Measurements from ENCODE around the gene KLHL3.

Gene KLHL3

DNA sequence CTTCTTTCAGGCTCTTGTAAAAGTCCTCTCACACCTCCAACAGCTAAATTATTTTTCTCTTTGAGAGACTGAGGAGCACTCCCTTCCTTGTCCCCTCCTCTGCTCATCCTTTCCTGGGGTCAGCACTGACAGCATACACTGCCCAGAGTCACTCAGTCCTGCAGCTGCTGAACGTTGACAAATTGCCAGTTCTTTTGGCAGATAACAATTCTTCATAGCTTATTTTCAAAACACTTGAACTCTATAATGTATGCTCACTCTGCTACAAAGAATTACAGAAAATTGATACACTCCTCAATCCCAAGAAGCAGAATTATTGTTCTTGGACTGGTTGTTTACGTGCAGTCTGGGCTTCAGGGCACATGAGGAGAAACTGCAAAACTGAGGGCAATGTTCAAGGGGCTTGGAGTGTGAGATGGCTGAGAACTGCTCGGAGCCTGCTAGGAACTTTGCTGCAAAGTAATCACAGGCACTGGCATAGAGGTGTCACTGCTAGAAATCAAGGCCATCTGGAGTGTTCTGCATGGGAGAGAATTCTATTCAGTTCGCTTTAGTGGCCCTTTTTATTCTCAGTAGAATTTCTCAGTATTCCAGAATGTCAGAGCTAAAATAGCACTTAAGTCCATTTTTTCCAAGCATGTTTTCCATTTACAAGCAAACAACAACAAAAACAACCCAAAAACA lies 140.4 kb downstream of the KLHL3 start:
- in situ Hi-C loops (cut with MboI; ENCODE audit: low sequenced_read_pairs), result no loop called here

- in situ Hi-C loops (cut with MboI; ENCODE audit: low sequenced_read_pairs), result no loop called here
Measured at GRCh38 chr5:137594717-137595116, 141.2 kb downstream of the KLHL3 start.

DNA sequence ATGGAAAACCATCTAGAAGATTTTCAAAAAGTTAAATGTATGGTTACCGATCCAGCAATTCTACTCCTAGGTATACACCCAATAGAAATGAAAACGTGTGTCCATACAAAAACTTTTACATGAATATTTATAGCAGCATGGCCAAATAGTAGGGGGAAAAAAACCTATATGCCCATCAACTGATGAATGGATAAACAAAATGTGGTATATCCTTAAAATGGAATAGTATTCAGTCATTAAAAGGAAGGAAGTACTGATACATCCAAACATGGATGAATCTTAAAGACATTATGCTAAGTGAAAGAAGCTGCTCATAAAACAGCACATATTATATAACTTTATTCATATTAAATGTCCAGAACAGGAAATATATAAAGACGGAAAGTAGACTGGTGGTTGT lies 143.6 kb downstream of the KLHL3 start:
- in situ Hi-C loops (cut with MboI; ENCODE audit: low sequenced_read_pairs), result no loop called here

GRCh38 chr5:137589185-137589584 lies 146.7 kb downstream of the KLHL3 start:
- in situ Hi-C loops (cut with MboI; ENCODE audit: low sequenced_read_pairs), result no loop called here

GRCh38 chr5:137587919-137588318 lies 148.0 kb downstream of the KLHL3 start:
- in situ Hi-C loops (cut with MboI; ENCODE audit: low sequenced_read_pairs), result no loop called here

DNA sequence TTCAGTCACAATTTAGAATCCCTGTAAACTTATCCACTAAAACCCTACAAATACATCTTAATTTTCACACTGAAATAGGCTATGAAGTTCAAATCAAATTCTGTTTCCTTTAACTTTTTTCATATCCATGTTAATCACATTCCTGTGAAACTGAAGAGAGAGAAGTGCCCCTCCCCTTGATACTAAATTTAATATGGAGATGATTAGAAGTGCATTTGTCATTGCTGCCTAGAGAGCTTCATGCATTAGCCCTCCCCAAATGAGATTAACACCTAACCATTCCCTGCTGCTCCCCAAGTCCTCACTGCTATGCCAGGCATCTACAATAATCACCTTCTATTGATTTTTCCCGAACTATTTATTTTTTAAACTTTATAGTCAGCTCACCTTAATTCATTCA lies 151.6 kb downstream of the KLHL3 start:
- in situ Hi-C loops (cut with MboI; ENCODE audit: low sequenced_read_pairs), result no loop called here

- in situ Hi-C loops (cut with MboI; ENCODE audit: low sequenced_read_pairs), result no loop called here
Measured at GRCh38 chr5:137583129-137583528, 152.8 kb downstream of the KLHL3 start.

GRCh38 chr5:137582218-137582617 lies 153.7 kb downstream of the KLHL3 start:
- in situ Hi-C loops (cut with MboI; ENCODE audit: low sequenced_read_pairs), result no loop called here

GRCh38 chr5:137581776-137582175 lies 154.1 kb downstream of the KLHL3 start:
- in situ Hi-C loops (cut with MboI; ENCODE audit: low sequenced_read_pairs), result no loop called here

GRCh38 chr5:137580030-137580429 lies 155.9 kb downstream of the KLHL3 start:
- in situ Hi-C loops (cut with MboI; ENCODE audit: low sequenced_read_pairs), result no loop called here

GRCh38 chr5:137575847-137576246 lies 160.0 kb downstream of the KLHL3 start:
- in situ Hi-C loops (cut with MboI; ENCODE audit: low sequenced_read_pairs), result no loop called here

DNA sequence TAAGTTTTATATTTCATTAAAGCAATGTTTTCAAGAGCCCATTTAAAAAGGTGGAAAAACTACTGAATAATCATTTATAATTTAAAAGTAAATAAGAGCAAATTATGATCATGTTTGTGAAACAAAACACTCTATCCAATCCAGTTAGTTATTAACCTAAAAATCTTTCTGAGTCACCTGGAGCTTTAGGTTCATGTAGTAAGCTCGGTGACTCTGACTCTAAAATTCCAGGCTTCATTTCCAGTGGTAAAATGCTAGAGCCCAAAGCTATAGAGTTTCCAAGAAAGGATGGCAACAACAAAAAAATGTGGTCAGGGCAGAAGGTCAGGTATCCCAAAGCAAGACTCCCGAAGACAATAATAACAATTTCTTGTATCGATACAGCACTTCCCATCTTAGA lies 160.7 kb downstream of the KLHL3 start:
- in situ Hi-C loops (cut with MboI; ENCODE audit: low sequenced_read_pairs), result no loop called here

- in situ Hi-C loops (cut with MboI; ENCODE audit: low sequenced_read_pairs), result no loop called here
Measured at GRCh38 chr5:137573376-137573775, 162.5 kb downstream of the KLHL3 start.

DNA sequence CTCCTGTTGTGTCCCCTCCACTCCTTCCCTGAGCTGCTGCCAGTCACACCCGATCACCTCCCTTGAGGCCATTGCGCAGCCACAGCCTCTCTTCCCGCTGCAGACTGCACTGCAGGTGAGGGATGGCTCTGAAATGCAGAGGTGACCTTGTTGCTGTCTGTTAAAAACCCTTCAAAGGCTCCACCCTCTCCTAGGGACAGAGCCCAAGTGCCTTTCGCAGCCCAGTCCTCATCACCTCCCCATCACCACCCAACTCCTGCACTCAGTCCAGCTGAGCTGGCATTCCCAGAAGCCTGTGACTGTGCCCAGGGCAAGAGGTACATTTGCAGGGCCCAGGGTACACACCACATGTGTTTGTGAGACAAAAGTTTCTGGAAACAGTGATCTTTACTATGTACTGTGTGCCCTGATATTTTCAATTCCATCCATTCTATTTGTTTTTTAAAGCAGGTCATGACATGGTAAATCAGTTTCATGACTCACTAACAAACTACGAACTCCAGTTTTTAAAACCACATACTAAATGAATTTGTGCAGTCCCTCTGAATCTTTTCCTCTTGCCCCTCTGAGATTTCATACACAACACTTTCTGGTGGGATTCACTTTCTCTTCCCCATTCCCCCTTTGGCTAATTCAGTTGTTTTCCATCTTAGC lies 163.7 kb downstream of the KLHL3 start:
- in situ Hi-C loops (cut with MboI; ENCODE audit: low sequenced_read_pairs), result no loop called here

- in situ Hi-C loops (cut with MboI; ENCODE audit: low sequenced_read_pairs), result no loop called here
Measured at GRCh38 chr5:137570070-137570469, 165.8 kb downstream of the KLHL3 start.

Measured in HL-60/S4 treated with phorbol 12-myristate 13-acetate at 8.2 ng/mL for 4 days and 3 days (cell line).